Activated naive CD4-positive, alpha-beta T cell treated with anti-CD3 and anti-CD28 coated beads, Interleukin-2, amount 10 ng/mL, durations not matched to agents 7 days and 5 days (primary cell): ENCODE data around the gene MIEN1.

ENCODE experiments used
- CTCF ChIA-PET: fragments of 350-600 bp; sonication (Branson Sonifier 250); formaldehyde crosslinking; loops from one replicate; lab custom pipeline; 2021; ENCODE audit warnings: antibody characterized with exemption; lab: Charles Lee
- DNase-seq: peaks from one replicate; pipeline ENCODE4 v3.0.0-alpha.2; 2020
- H3K27ac Mint-ChIP-seq: one replicate; pipeline ENCODE4 v1.8.0; 2021; ENCODE audit warnings: mild to moderate bottlenecking, moderate library complexity, mixed read lengths
- H3K27me3 Mint-ChIP-seq: one replicate; pipeline ENCODE4 v1.8.0; 2021; ENCODE audit warnings: mild to moderate bottlenecking, mixed read lengths
- H3K36me3 Mint-ChIP-seq: one replicate; pipeline ENCODE4 v1.8.0; 2021; ENCODE audit warnings: mixed read lengths
- H3K4me1 Mint-ChIP-seq: one replicate; pipeline ENCODE4 v1.8.0; 2021; ENCODE audit warnings: mixed read lengths
- H3K4me3 Mint-ChIP-seq: one replicate; pipeline ENCODE4 v1.8.0; 2021; ENCODE audit warnings: mild to moderate bottlenecking, moderate library complexity, mixed read lengths
- H3K9me3 Mint-ChIP-seq: one replicate; pipeline ENCODE4 v1.8.0; 2021; ENCODE audit warnings: mixed read lengths

The MIEN1 gene

GRCh38 chr17:39740357-39741111 is 10.2 kb upstream of the MIEN1 start:
- Mint-ChIP-seq H3K27me3 (peaks cover 93% of the 10 kb centered on the region), H3K9me3 (no peaks in the 10 kb centered on the region), H3K27ac (no peak overlapping the region), H3K4me3 (no peak overlapping the region), H3K4me1 (peaks cover 39% of the 10 kb centered on the region), H3K36me3 (no peaks in the 10 kb centered on the region)
- CTCF ChIA-PET: no interaction called here
- peak; percentile 33 for DNase-seq

GRCh38 chr17:39739885-39740356 is 9.6 kb upstream of the MIEN1 start:
- Mint-ChIP-seq H3K4me1 (peaks cover 39% of the 10 kb centered on the region), H3K4me3 (no peak overlapping the region), H3K27ac (no peak overlapping the region), H3K36me3 (no peaks in the 10 kb centered on the region), H3K9me3 (no peaks in the 10 kb centered on the region), H3K27me3 (peaks cover 94% of the 10 kb centered on the region)
- DNase-seq: no peak
- CTCF ChIA-PET: no interaction called here

- no peaks in the 10 kb centered on the region for H3K36me3 Mint-ChIP-seq
- peaks cover 39% of the 10 kb centered on the region for H3K4me1 Mint-ChIP-seq
- H3K27me3 Mint-ChIP-seq: peaks cover 95% of the 10 kb centered on the region
- CTCF ChIA-PET: no interaction called here
- peak overlapping the region; percentile 71 for H3K4me3 Mint-ChIP-seq
- H3K27ac Mint-ChIP-seq: no peak overlapping the region
- H3K9me3 Mint-ChIP-seq: no peaks in the 10 kb centered on the region
- no peak for DNase-seq
These were observed 8.9 kb upstream of the MIEN1 start for GRCh38 chr17:39738983-39739884.

GRCh38 chr17:39738568-39738901 is 8.2 kb upstream of the MIEN1 start:
- CTCF ChIA-PET: no interaction called here
- Mint-ChIP-seq H3K27me3 (peaks cover 93% of the 10 kb centered on the region), H3K27ac (no peak overlapping the region), H3K4me1 (peaks cover 39% of the 10 kb centered on the region), H3K4me3 (peak overlapping the region; percentile 71), H3K9me3 (no peaks in the 10 kb centered on the region), H3K36me3 (no peaks in the 10 kb centered on the region)
- peak; percentile 63 for DNase-seq

- CTCF ChIA-PET: no interaction called here
- peak within 1 kb of the TSS; percentile 71 for H3K4me3 Mint-ChIP-seq
- H3K36me3 Mint-ChIP-seq: no peaks in the 10 kb centered on the region
- H3K9me3 Mint-ChIP-seq: no peaks in the 10 kb centered on the region
- H3K27me3 Mint-ChIP-seq: peaks cover 90% of the 10 kb centered on the region
- no peak within 1 kb of the TSS for H3K27ac Mint-ChIP-seq
- DNase-seq: peak; percentile 30
- peaks cover 39% of the 10 kb centered on the region for H3K4me1 Mint-ChIP-seq
These were observed 7.6 kb upstream of the MIEN1 start, which contains the start of gene GRB7 for GRCh38 chr17:39737760-39738567. Gene GRB7, plus strand, starts transcription at chr17:39737938. Its CDS starts 4,364 bp downstream, at chr17:39742302.

- no peak for DNase-seq
- H3K4me3 Mint-ChIP-seq: peak overlapping the region; percentile 33
- H3K27ac Mint-ChIP-seq: no peak overlapping the region
- H3K36me3 Mint-ChIP-seq: no peaks in the 10 kb centered on the region
- CTCF ChIA-PET: no interaction called here
- peaks cover 90% of the 10 kb centered on the region for H3K27me3 Mint-ChIP-seq
- H3K4me1 Mint-ChIP-seq: peaks cover 43% of the 10 kb centered on the region
- H3K9me3 Mint-ChIP-seq: no peaks in the 10 kb centered on the region
These were observed 7.0 kb upstream of the MIEN1 start for GRCh38 chr17:39737206-39737759.

- Mint-ChIP-seq H3K27me3 (peaks cover 88% of the 10 kb centered on the region), H3K36me3 (no peaks in the 10 kb centered on the region), H3K4me1 (peaks cover 43% of the 10 kb centered on the region), H3K9me3 (no peaks in the 10 kb centered on the region), H3K27ac (no peak overlapping the region), H3K4me3 (no peak overlapping the region)
- no peak for DNase-seq
- CTCF ChIA-PET: no interaction called here
These were observed 6.2 kb upstream of the MIEN1 start for GRCh38 chr17:39736319-39737165.

- no peaks in the 10 kb centered on the region for H3K36me3 Mint-ChIP-seq
- DNase-seq: no peak
- no peak overlapping the region for H3K4me3 Mint-ChIP-seq
- no peaks in the 10 kb centered on the region for H3K9me3 Mint-ChIP-seq
- peaks cover 41% of the 10 kb centered on the region for H3K4me1 Mint-ChIP-seq
- H3K27ac Mint-ChIP-seq: no peak overlapping the region
- H3K27me3 Mint-ChIP-seq: peaks cover 81% of the 10 kb centered on the region
- CTCF ChIA-PET: no interaction called here
These were observed 5.5 kb upstream of the MIEN1 start for GRCh38 chr17:39735882-39736281.

- Mint-ChIP-seq H3K27ac (no peak overlapping the region), H3K27me3 (peaks cover 48% of the 10 kb centered on the region), H3K36me3 (peaks cover 13% of the 10 kb centered on the region), H3K4me3 (peak overlapping the region; percentile 9), H3K9me3 (no peaks in the 10 kb centered on the region), H3K4me1 (peaks cover 32% of the 10 kb centered on the region)
- no peak for DNase-seq
- CTCF ChIA-PET: interaction anchor here (1.2 to 5.1 kb wide), 4 partner anchors 14 to 133 kb away, joined by 3 to 30 read pairs (median 4); no protein-coding TSS in a partner anchor
These were observed 2.3 kb upstream of the MIEN1 start for GRCh38 chr17:39732586-39732985.

GRCh38 chr17:39729280-39729851 is 966 bp downstream of the MIEN1 start:
- DNase-seq: no peak

GRCh38 chr17:39727556-39727955 is 2.8 kb downstream of the MIEN1 start:
- Mint-ChIP-seq H3K4me1 (peaks cover 22% of the 10 kb centered on the region), H3K27ac (no peak overlapping the region), H3K36me3 (peaks cover 16% of the 10 kb centered on the region), H3K27me3 (peaks cover 8% of the 10 kb centered on the region), H3K9me3 (no peaks in the 10 kb centered on the region), H3K4me3 (no peak overlapping the region)
- DNase-seq: no peak
- CTCF ChIA-PET: no interaction called here

More at GRCh38 chr17:39729280-39729851, 966 bp downstream of the MIEN1 start:
- H3K36me3 Mint-ChIP-seq: peaks cover 16% of the 10 kb centered on the region
- peaks cover 17% of the 10 kb centered on the region for H3K27me3 Mint-ChIP-seq
- peak overlapping the region; percentile 91 for H3K4me3 Mint-ChIP-seq
- H3K9me3 Mint-ChIP-seq: no peaks in the 10 kb centered on the region
- CTCF ChIA-PET: interaction anchor here (0.9 to 5.1 kb wide), 10 partner anchors 11 to 143 kb away, joined by 3 to 30 read pairs (median 4); partner anchors contain the start of gene IKZF3
- peak overlapping the region; percentile 91 for H3K27ac Mint-ChIP-seq
- peaks cover 23% of the 10 kb centered on the region for H3K4me1 Mint-ChIP-seq

GRCh38 chr17:39726617-39727016 is 3.7 kb downstream of the MIEN1 start:
- peaks cover 20% of the 10 kb centered on the region for H3K4me1 Mint-ChIP-seq
- H3K27me3 Mint-ChIP-seq: peaks cover 3% of the 10 kb centered on the region
- H3K36me3 Mint-ChIP-seq: peaks cover 16% of the 10 kb centered on the region
- CTCF ChIA-PET: no interaction called here
- DNase-seq: no peak
- no peaks in the 10 kb centered on the region for H3K9me3 Mint-ChIP-seq
- H3K27ac Mint-ChIP-seq: no peak overlapping the region
- no peak overlapping the region for H3K4me3 Mint-ChIP-seq
